HG02763 (cell line): ENCODE data around the gene CYP2J2.
"Not testable (repeated sequence)": the region's sequence is repeated elsewhere in the genome, so short reads cannot be mapped to it uniquely, and the experiment has no call there.

ENCODE experiments used
- ATAC-seq: cut with Tn5 transposase; IDR thresholded peaks from one replicate; pipeline ENCODE4 v1.9.1; 2021; ENCODE audit warnings: mild to moderate bottlenecking, moderate library complexity; ENCODE audit not compliant: unreplicated experiment

The CYP2J2 gene

DNA sequence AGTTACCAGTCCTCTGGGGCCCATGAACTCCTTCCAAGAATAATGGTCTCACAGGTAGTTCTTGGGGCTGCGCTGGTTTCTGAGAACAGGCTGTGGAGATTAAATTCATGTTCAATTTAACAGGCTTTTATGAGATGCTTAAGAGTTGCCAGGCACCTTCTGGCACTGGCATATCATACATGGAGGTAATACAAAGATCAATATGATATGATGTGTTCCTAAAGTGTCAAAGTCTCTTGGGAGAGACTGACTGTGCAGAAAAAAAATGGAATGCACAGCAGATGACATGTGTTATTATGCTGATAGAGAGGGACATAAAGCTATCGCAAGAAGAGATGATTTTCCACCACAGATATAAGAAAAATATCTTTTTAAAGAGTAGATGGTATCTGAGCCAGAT lies 6.8 kb downstream of the CYP2J2 start:
- ATAC-seq, result no peak

DNA sequence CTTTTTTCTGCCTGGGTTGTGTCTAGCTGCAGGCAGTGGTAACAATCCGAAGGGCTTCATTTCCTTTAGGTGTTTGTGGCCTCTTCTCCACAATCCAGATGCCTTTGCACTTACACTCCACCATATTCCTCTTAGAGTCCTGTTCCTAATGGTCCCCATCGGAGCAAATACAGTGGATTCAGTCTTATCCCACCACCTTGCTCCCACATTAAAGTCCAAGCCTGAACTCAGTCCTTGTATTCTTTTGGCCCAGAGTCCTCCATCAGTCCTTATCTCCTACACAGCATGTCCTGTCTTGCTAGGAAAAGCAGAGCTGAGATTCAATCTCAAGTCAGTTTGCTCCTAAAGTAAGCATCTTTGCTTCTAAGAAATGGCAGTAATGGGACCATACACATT lies 8.8 kb downstream of the CYP2J2 start:
- no peak for ATAC-seq

DNA sequence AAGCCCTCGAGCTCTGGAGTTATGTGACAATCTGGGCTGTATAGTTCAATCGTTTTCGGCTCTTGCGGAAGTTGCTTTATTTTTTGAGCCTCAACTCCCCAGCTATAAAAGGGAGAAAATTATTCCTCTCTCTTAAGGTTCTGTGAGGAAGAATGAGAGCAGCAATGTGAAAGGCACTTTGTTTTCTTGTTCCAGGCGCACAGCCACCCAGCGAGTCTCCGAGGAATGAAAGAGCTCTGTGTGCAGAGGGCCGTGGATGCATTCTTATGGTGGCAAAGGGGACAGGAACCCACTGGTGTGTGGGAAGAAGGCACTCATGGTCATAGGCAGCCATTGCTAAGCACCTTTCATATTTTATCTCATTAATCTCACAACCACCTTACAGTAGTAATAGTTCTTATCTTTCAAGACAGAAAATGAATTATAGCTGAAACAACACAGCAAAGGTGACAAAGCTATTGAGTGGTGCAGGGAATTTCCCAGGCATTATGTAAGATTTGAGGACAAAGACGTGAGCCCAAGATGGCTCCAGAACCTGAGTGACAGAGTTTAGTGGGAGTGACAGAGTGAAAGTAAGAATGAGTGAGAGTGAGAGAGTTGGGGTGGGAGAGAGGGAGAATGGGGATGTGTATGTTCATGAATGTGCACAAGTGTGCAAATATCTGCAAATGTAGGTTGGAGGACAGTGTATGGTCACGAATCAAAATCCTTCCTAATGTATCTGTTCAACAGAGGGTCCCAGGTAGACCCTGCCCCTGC lies 9.4 kb downstream of the CYP2J2 start:
- ATAC-seq, result no peak

DNA sequence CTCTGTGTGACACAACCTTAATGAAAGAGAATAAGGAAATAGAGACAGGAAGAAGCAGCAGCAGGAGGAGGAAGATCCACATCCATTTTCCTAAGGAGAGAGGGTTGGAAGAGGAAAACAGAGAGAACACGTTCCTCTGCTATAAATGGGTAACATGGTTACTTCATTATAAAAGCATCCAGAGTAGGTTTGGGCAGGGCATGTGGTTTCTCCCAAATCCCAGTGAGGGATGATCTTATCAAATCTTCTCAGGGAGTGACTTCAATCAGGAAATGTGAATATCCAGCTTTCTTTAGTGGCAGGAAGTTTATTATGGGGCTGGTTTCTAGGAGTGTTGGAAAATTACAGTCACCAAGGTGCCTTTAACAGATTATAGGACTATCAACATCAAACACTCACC lies 11.1 kb downstream of the CYP2J2 start:
- no peak for ATAC-seq

DNA sequence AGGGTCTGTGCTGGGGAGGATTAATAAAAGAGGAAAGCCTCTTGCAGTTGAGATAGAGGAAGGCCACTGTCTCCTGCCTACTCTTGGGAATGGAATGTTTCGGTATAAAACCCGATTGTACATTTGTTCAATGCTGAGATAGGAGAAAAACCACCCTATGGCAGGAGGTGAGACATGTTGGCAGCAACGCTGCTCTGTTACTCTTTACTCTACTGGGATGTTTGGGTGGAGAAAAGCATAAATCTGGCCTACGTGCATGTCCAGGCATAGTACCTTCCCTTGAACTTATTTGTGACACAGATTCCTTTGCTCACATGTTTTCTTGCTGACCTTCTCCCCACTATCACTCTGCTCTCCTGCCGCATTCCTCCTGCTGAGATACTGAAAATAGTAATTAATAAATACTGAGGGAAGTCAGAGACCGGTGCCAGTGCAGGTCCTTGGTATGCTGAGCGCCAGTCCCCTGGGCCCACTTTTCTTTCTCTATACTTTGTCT lies 11.7 kb downstream of the CYP2J2 start:
- ATAC-seq, result not testable (repeated sequence)

DNA sequence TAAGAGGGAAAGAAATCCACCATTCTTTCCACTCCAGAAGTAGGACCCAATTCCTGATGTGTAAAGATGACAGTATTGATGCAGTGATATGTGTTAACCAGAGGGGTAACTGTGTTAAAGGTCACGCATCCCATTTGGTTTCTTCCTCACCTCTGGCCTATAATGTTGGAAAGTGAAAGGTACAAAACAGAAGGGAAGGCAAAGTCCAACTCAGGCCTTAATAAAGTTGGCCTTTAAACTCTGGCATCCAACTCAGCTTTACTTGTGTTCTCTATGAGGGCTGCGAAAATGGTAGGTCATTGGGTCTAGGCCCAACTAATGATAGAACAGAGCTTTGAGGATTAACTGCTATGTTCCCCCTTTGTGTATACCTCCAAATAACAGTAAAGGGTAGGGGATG lies 17.9 kb downstream of the CYP2J2 start:
- ATAC-seq, result no peak

DNA sequence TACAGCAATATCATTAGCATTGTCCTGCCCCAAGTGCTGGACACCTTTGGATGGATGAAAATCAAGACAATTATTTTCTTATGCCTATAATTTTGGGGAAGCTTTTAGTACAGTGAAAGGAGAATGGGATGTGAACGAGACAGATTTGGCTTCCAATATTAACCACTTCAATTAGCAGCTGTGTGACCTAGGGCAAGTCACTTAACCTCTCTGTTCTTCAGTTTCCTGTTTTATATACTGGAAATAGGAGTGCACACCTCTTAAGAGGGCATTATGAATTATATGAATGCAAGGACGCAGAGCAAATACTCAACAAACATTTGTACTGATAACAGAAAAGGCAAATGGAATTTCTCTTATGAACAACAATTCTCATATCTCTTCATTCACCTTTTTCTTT lies 18.5 kb downstream of the CYP2J2 start:
- no peak for ATAC-seq

DNA sequence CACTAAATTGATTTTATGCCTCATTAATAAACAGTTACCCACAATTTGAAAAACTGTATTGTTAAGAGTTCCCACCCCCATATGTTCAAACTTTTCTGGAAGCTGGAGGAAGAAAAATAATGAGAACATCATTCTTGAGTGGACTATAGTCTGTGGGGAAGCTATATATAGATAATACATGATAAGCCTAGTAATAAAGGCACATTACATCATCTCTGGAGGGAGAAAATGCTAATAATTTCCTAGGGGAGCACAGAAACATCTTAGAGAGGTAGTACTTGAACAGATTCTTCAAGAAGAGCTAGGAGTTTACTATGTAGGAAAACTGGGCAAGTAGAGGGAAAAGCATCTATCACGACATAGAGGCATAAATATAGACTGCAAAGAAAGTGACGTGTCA lies 19.6 kb downstream of the CYP2J2 start:
- no peak for ATAC-seq

DNA sequence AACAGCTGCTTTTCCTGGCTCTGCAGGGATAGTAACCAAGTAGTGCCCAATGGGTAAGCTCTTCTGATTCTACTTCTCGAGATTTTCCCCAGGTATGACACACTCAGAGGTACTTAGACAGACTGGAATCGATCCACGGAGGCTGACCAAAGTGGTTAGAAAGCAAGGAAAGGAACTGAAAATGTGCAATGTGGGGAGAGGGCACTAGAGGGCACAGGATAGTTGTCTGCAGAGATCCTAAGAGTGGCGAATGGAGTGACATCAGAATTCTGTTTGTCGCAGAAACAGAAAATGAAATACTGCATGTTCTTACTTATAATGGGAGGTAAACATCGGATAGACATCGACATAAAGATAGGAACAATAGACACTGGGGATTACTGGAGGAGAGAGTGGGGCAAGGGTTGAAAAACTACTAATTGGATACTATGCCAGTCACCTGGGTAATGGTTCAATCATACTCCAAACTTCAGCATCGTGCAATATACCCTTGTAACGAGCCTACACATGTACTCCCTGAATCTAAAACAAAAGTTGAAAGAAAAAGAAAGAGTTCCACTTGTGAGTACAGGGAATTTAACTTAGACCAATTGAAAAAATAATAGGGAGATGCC lies 23.3 kb downstream of the CYP2J2 start:
- ATAC-seq, result peak; percentile 77

DNA sequence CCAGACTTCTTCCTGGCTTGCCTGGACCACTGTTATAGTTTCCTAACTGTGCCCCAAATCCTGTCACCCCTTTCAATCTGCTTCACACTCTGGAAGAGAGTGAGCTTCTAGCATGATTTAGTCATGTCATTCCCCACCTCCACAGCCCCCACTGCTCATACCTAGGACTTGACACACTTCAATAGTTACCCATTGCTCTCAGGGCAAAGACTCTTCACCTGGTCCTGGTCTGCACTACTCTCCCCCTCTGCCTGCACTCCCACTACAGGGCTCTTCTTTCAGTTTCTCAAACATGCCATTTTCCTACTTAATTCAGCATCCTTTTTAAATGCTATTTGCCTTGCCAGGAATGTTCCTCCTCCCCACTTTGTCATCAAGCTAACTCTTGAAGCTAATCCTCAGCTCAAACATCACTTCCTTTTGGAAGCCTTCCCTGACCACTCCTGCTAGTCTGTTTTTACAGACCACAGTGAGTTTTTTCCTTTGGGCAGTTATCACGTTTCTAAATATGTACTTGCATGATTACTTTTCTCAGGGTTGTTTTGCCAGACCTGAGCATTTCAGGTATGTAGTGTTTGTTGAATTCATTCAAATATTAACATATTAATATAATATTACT lies 24.7 kb downstream of the CYP2J2 start:
- ATAC-seq, result no peak

DNA sequence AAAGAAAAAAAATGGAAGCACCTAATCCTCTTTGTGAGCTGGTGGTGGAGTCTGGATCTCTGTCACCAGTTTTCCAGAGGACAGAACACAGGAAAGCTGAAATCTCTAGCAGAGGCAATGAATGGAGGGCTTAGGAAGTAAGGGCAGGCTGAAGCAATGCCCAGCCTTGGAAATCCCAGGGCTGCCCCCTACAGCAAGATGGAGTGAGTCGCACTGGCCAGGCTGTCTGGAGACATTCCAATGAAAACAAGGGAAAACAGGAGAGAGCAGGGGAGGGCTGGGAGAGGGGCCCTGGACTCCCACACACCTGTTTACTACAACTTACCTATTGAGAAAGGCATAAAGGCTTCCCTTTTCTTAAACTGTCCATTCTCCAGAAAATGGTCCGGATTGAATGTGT lies 25.9 kb downstream of the CYP2J2 start:
- no peak for ATAC-seq

DNA sequence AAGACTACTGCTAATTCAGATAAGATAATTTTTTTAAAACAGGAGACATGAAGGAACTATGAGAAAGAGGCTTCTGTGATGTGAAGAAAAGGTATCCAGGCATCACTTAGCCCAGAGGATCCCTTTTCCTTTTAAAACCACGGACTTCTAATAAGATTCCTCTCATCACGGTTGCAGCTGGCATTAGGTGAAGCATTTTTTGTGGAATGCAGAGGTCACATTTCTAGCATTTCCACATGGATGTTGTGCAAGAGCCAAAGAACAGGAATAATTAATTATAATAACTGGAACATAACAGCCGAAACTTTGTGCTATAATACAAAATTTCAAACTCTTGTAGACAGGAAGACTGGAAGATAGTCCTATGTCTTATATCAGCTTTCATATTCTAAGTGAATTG lies 27.6 kb downstream of the CYP2J2 start:
- ATAC-seq, result no peak

DNA sequence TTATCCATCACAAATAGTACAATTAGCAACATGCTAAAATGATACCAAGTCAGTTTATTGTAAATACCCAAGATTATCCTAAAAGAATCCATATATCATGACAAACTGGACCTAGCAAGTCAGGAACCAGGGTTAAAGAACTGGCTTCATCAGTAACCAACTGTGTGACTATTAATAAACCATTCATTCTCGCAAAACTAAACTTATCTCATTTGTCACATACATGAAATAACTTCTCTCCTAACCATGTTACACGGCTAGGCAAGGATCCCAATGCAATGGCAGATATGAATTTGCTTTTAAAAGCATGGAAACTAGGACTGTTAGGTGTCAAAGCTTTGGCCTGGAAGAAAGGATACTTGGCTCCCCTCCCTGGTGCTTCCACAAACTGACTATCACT lies 29.4 kb downstream of the CYP2J2 start:
- no peak for ATAC-seq

DNA sequence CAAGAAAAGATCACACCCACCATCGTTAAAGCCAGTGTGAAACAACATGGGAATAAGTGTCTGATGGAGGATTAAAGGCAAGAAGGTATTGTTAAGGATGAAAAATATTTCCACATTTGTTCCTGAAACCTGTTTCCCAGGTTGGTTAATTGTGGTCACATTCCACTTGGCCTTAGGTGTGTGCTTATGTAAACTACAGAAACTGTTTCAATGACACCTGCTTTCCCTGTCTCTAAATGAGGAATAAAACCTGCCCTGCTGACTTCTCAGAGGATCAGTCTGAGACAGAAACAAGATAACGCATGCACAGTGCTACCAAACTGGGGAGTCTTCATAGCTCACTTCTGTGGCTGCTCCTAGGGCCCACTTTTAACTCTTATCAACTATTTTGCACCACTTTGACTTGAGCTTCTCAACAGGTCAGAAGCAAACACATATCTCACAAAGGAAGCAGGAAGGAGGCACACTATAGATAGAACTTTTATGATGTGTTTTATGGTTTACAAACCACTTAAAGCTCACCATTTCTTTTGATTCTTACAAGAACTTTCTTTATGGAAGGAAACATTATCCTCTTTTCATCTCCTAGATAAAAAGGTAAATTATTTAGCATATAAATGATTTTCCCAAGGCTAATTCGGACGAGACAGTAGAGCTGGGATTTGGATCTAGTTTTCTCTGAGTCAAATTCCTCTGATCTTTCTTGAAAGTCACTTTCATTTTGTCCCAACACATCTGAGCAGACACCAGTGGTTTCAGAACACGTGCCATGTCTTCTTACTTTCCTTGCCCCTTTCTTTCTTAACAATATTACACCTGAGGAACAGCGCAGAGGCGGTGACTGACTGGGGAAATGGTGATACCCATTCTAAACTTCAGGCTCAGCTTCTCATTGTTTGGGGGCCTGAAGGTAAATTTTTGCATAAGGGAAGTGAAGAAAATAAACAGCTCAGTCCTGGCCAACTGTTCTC lies 33.4 kb downstream of the CYP2J2 start:
- no peak for ATAC-seq

DNA sequence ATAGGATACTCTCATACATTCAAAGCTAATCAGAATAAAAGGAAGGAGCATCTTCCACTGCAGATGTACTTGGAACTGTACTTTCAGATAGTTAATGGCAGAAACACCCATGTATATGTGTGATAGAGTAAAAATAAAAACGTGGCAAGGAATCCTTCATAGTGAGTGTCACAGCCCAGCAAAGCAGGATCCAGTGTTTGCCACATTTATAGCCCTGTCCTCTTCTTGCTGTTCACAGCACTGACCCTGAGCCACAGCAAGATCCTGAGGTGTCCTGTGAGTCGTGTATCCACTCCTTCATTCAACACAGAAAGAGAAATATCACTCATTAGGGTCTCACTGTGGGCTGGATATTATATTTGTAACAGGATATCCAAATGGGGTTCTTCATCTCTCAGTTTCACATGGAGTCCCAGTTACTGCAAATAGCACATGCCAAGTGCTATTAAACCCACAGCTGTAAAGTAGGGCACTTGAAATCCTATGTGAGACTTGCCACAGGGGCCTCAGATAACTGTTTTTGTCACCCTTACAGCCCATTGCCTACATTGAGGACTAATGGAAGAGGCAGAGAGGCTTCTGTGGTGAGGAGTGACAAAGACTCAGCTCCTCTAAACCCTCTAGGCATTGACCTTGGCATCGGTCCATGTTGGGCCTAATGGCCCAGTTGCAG lies 41.3 kb downstream of the CYP2J2 start:
- ATAC-seq, result no peak

DNA sequence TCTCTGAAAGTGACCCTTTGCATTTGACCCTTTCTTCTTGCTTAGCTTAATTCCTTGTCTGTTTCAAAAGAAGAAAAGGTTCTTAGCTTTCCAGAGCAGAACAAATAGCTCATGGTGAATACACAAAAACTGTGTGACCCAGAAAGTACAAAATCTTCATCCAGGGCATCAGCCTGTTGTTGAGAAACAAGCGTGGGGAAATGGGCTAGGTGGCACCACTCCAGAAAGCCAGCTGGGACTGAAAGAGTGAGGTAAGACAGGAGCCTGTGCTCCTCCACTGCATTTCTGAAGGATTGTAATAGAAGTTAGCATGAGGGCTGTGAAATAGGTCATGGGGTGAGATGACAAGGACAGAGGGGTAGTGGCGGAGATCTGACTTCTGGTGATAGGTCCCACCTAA lies 45.8 kb downstream of the CYP2J2 start:
- no peak for ATAC-seq

DNA sequence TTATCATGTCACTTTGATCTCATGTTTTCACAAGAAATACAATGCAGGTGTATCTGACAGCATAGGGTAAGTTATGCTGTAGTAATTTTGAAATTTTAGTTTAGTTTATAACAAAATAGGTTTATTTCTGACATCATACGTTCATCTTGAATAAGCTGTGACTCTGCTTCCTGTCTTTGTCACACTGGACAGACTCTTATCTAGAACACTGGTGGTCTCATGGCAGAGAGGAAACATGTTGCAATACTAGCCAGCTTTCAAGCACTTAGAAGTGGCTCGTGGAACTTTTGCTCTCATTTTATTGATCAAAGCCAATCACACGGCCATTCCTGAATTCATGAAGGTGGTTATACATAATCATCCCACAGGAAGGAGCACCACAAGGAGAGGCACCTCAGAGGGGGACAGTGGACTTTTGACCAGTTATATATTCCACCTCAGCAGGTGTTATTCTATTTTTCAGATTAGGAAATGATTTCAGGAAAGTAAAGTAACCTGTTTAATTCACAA lies 46.5 kb downstream of the CYP2J2 start:
- ATAC-seq, result no peak

DNA sequence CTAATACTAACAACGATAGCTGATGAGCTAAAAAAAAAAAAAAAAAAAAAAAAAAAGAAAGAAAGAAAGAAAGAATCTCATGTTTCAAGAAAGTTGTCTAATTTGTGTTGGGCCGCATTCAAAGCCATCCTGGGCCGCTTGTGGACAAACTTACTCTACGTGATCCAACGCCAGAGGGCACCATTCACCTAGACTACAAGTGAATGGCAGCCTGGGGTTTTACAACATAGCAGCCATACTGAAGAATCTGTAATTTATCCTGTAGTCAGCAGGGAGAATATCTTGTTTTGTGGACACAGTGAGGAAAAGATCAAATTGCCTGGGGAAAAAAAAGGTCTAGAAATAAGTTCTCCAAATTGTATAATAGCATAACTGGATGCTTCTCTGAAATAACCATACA lies 47.0 kb downstream of the CYP2J2 start:
- no peak for ATAC-seq

DNA sequence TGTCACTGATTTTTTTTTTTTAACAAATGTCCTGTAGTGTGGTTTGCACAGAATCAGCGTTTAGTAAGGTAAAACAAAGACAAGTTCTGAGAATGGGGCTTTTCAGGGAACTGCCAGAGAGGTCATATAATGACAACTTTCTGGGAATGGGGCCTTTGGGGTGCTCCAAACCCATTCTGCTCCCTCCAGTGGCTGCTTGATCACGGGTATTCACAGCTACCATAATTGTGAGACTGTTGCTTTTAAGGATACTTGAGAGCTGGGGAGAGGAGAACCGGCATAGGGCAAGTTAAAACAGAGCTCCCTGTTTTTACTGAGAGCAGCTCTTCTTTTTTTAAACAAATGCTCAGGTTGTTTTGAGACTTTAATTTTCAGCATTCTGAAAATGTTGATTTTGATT lies 48.2 kb downstream of the CYP2J2 start:
- no peak for ATAC-seq

DNA sequence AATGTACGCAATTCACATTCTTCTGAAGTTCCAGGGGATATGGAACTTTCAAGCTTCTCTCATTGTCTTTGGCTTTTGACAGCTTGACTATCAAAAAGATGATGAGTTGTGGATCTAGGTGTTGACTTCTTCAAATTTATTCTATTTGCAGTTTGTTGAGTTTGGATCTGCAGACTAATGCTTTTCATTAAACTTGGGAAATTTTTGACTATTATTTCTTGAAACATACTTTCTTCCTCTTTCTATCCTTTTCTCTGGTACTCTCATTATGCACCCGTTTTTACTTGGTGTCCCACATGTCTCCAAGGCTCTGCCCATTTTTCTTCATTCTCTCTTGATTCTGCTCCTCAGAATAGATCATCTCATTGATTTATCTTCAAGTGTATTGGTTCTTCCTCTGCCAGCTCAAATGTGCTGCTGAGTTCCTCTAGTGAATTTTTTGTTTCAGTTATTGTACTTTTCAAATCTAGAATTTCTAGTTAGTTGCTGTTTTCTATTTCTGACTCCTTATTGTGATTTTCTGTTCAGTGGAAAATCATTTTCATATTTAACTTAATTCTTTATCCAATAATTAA lies 49.4 kb downstream of the CYP2J2 start:
- ATAC-seq, result no peak
